Fibroblast of skin of left biceps (primary cell): Measurements from ENCODE around the gene DIDO1.

Experiments
- DNase-seq, 2 experiments: peaks; one replicate each; pipeline ENCODE4 v3.0.0-alpha.2; 2013; ENCODE audit warnings: low read depth in 2 of 2

Gene DIDO1

GRCh38 chr20:62926229-62927127 is at the start of gene DIDO1:
DIDO1 (minus strand) TSS chr20:62926505.
- peak; percentile 37 to 44 for DNase-seq

GRCh38 chr20:62975251-62975760 is 49.0 kb upstream of the DIDO1 start:
- DNase-seq: no peak

- DNase-seq: no peak
Observed at GRCh38 chr20:62972845-62973745, 46.8 kb upstream of the DIDO1 start.

DNA sequence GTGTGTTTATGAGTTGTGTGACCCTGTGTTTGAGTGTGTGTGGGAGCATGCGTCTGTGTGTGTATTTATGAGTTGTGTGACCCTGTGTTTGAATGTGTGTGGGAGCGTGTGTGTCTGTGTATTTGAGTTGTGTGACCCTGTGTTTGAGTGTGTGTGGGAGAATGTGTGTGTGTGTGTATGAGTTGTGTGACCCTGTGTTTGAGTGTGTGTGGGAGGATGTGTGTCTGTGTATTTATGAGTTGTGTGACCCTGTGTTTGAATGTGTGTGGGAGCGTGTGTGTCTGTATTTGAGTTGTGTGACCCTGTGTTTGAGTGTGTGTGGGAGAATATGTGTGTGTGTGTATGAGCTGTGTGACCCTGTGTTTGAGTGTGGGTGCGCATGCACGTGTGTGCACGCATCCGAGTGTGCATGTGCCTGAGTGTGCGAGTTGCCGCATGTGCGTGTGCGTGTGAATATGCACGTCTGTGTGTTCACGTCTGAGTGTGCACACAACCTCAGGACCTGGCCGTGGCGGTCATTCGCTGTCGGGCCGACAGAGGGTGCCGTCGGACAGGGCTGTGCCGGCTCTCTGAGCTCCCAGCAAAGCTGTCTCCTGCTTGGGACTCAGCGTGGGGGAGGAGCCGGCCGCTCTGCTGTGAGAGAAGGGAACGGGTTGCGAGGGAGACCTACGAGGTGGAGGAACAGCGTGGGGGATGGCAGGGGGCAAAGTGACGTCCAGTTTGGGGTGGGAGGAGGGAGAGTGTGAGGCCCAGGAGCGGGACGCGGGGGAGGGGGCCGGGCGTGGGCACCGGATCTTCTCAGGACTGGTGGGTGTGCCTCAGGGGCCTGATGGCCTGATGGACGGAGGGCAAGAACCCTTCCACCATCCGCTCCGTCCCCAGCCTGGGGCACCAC is 45.9 kb upstream of the DIDO1 start:
- DNase-seq: peak; percentile 17 to 31

DNA sequence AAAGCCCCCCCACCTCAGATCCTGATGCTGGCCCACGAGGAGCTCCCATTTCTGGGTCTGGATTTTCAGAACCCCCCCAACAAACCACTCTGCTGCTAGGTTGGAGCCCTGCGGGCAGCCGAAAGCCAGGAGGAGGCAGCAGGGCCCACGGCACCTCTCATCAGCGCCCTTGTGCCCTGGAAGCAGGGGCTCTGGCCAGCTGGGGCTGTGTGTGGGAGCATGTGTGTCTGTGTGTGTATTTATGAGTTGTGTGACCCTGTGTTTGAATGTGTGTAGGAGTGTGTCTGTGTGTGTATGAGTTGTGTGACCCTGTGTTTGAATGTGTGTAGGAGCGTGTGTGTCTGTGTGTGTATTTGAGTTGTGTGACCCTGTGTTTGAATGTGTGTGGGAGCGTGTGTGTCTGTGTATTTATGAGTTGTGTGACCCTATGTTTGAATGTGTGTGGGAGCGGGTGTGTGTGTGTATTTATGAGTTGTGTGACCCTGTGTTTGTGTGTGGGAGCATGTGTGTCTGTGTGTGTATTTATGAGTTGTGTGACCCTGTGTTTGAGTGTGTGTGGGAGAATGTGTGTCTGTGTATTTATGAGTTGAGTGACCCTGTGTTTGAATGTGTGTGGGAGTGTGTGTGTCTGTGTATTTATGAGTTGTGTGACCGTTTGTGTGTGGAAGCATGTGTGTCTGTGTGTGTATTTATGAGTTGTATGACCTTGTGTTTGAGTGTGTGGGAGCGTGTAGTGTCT is 45.1 kb upstream of the DIDO1 start:
- no peak for DNase-seq

DNA sequence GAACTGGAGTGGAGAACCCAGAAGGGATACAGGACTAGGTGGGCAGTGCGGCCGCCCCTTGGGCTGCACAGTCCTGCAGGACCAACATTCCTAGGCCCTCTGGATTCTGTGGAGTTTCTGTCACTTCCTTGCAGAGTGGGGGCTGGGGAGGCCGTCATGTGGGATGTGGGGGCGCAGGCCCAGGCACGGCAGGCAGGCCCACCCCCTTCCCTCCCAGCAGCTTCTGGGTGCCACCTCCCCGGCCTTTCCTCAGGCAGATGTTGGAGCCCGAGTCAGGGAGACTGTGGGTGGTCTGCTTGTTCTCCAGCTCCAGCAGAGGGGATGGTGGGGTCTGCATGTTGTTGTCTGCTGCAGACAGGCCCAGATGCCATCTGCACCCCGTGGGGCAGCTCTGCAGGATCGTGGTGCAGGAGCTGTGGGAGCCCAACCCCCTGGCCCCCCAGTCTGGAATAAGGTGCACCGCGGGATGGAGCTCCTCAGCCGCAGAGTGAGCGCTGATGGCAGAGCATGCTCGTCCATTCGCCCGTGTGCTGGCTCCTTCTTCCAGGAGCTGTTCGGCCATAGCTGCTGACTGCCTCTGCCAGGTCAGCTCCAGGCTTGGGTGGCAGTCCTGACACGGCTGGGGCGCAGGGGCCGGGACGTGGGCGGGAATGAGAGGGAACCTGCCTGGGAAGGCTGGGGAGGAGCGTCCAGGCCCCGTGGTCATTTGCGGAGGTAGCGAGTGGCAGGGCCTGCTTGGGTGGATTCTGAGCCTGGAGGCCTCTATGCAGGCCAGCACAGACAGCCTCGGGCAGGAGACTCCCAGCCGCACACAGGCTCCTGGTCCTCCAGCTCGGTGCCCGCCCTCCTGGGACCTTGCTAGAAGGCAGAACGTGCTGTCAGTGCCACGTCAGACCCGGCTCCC is 44.3 kb upstream of the DIDO1 start:
- no peak for DNase-seq

DNA sequence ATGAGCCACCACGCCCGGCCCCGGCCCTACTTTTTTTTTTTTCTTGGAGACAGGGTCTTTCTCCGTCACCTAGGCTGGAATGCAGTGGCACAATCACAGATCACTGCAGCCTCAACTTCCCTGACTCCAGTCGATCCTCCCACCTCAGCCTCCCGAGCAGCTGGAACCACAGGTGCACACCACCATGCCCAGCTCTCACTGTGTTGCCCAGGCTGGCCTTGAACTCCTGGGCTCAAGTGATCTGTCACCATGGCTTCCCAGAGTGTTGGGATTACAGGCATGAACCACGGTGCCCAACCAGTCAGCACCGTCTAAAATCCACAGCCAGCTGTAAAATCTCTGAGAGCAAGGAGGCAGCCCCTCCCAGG is 43.6 kb upstream of the DIDO1 start:
- no peak for DNase-seq

DNA sequence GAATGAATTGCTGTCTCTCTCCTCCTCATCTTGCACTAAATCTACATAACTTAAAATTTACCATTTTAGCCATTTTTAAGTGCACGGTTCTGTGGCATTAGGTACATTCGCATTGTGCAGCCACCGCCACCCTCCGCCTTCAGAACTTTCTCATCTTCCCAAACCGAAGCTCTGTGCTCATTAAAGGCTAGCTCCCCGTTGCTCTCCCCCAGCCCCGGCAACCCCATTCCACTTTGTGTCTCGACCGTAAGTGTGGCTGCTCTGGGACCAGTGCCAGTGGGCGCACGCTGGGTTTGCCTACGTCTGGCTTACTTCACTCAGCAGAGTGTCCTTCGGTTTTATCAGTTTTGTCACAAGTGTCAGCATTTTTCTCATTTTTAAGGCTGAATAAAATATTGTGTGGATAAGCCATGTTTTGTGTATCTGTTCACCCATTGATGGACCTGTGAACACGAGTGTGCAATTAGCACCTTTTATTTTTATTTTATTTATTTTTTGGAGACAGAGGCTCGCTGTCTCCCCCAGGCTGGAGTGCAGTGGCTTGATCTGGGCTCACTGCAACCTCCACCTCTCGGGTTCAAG is 43.0 kb upstream of the DIDO1 start:
- no peak for DNase-seq

- no peak for DNase-seq
Observed at GRCh38 chr20:62968378-62969178, 42.3 kb upstream of the DIDO1 start.

- no peak for DNase-seq
Observed at GRCh38 chr20:62967628-62968351, 41.5 kb upstream of the DIDO1 start.

GRCh38 chr20:62967149-62967501 is 40.8 kb upstream of the DIDO1 start:
- DNase-seq: no peak

DNA sequence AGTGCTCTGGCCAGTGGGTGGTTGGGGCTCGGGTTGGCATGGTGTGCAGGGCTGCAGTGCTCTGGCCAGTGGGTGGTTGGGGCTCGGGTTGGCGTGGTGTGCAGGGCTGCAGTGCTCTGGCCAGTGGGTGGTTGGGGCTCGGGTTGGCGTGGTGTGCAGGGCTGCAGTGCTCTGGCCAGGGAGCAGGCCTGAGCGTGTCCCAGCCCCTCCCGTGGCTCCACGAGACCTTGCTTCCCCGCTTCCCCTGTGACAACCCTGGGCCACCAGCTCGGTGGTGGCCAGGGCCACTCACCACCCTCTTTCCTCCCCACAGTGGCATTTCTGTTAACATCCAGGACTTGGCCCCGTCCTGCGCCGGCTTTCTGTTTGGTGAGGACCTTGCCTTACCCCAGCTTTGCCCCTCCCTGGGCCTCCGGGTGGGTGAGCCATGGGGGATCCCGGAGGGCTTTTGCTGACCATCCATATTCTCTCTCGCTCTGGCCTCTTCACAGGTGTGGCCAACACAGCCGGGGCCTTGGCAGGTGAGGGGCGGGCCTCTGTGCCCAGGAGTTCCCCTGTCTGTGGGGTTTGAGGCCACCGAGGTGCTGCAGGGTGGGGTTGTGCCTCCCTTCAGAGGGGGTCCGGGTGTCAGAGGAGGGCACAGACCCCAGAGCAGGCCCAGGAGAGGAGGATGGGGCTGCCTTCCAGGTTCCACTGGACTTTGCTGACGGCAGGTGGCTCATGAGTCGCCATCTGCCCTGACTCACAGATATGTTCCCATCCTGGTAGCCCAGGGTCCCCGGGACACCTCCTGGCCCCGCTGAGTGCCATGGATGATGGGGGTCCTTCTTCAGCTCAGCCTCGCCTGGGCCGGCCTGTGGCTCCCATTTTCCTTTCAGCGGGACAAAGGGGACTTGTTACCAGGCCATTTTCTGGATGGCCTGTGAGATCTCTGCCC is 40.2 kb upstream of the DIDO1 start:
- DNase-seq: no peak

DNA sequence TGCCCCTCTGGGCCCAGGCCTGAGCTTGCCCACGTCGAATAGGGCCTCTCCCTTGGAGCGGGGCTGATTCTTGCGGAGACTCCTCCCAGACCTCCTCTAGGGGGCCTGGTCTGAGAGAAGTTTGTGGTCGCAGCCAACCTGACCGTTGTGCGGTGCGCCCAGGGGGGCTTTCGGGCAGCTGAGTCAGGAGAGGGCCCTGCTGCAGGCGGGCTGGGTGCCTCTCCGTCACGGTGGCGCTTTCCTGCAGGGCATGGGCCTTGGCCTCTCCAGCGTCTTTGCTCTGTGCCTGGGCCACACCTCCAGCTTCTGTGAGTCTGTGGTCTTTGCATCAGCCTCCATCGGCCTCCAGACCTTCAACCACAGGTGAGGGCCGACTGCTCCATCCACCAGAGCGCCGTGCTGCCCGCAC is 39.1 kb upstream of the DIDO1 start:
- DNase-seq: no peak

- DNase-seq: no peak
Observed at GRCh38 chr20:62964700-62965099, 38.4 kb upstream of the DIDO1 start.

- no peak for DNase-seq
Observed at GRCh38 chr20:62963614-62964397, 37.5 kb upstream of the DIDO1 start.
